HG02938 (cell line): ENCODE data around the gene ACAP2.
"Not testable (repeated sequence)": the region's sequence is repeated elsewhere in the genome, so short reads cannot be mapped to it uniquely, and the experiment has no call there.

Experiments used
- ATAC-seq: cut with Tn5 transposase; IDR thresholded peaks from one replicate; pipeline ENCODE4 v1.9.1; 2021; ENCODE audit warnings: mild to moderate bottlenecking, moderate library complexity; ENCODE audit not compliant: unreplicated experiment

ACAP2 gene

DNA sequence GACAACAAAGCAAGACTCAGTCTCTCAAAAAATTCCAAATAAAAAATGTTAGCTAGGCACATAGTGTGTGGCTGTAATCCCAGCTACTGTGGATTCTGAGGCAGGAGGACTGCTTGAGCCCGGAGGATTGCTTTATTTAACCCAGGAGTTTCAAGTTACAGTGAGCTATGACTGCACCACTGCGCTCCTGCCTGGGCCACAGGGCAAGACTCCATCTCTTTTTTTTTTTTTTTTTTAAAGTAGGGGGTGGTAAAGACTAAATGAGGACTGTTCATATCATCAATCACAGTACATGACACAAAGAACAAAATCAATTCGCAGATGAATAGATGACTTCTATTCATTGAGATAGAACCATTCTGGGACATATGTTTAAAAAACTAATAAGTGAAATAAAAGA lies 48.1 kb downstream of the ACAP2 start:
- no peak for ATAC-seq

DNA sequence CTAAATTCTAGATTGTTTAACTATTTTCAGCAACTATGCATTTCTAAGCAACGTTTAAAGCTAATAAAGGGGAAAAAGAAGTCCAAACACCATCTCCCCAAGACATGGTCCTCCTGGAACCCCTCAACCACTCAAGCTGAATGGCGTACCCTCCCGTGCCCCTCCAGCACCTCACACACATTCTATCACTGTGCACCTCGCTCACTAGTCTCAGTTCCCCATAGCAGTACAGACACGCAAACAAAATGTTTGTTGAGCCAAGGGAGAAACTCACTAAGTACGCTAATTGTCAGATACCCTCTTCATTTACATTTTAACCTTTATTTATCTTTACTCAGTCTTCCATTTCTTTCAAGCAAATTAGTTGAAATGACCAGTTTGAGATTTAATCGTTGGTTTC lies 48.8 kb downstream of the ACAP2 start:
- peak; percentile 51 for ATAC-seq

DNA sequence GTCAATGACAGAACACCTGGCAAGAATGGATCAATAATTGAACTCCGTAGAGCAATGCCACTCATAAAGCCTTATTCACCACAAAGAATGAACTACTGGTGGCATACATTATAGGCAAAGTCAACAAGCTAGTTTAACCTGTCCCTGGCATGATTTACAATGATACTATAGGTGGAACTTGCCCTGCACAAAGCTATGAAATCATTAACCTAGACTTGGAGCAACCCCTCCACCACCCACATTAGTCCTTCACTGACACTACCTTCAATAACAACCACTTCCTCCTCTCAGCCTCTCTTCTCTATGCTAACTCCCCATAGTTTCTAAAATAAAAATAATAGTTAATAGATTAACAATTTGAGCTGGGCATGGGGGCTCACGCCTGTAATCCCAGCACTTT lies 54.4 kb downstream of the ACAP2 start:
- peak; percentile 77 for ATAC-seq

DNA sequence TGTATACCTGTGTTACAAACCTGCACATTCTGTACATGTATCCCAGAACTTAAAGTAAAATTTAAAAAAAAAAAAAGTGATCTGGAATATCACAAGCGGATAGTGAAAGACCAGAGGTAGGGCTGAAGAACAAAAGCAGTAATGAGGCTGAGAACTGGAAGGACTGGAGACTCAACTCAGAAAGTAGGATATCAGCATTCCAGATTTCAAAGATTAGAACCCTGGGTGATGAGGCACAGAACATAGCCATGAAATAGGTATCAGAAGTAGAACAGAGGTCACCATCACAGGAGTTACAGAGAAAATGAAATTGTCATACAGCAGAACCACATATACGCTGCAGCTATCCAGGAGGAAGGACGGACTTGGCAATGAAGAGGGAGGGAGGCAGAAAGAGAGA lies 56.1 kb downstream of the ACAP2 start:
- no peak for ATAC-seq

DNA sequence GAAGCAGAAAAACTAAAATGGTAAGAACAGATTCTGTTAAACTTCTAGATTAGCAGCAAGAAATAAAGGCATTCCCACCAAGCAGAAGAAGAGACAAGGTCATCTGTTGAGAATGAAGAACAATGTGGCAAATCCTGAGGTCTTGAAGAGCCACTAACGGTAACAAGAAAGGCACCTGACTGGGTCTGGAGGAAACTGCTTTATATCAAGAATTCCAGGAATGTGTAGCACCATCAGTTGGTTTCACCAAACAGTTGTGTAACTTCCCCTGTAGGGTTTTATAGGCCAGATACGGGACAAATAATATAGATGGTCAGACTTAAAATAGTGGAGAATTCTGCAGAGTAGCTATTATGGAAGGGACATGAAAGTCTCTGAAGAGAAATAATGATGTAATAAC lies 57.3 kb downstream of the ACAP2 start:
- ATAC-seq, result no peak

DNA sequence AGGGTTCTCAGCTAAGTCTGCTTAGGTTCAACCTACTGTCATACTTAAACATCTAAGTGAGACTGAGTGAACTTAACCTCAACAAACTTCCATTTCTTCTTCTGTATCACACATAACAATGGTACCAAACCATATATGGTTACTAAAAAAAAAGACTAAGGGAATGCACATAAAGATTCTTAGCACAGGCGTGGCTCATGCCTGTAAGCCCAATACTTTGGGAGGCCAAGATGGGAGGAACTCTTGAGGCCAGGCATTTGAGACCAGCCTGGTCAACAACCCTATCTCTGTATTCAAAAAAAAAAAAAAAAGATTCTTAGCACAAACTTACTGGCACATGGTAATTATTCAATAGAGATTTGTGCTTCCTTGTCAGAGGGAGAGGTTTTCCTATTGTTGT lies 57.9 kb downstream of the ACAP2 start:
- ATAC-seq, result no peak

DNA sequence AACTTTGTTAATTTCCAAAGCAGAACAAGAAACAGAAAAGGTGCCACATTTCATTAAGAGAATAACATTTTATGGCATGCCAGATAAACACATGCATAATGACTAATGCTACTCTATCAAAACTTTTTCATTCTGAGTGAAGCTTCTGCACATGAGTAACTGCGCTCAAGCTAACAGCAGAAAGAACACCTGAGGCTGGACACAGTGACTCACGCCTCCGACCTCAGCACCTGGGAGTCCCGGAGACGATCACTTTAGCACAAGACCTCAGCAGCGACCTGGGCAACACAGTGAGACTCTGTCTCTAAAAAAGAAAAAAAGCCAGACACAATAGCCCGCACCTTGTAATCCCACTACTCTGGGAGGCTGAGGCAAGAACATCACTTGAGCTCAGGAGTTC lies 70.6 kb downstream of the ACAP2 start:
- no peak for ATAC-seq

DNA sequence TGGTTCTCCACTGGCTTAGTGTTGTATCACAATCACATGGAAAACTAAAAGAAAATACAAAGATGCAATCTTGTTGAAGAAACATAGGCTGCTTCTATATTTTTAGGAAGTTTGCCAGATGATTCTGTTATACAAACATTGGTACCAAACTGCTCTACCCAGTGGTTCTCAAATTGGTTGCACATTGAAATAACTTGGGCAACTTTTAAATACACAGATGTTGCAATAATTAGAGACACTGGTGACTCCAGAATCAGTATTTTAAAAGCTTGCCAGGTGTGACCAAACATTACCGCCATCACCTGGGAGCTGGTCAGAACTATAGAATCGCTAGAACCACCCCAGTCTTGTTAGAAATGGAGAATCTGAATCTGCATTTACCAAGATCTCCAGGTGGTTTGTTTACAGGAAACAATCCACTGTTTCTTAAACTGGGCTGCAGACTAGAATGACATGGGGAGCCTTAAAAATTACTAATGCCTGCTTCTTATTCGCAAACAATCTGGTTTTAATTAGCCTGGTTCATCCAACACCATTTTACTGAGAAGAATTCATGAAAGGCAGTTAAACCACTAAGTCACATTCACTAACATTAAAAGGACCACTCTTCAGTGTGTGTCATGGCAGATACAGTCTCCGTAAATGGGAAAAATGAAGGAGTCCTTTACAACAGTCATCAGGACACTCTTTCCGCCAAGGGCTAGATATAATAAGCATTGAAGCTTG lies 76.5 kb downstream of the ACAP2 start:
- no peak for ATAC-seq

DNA sequence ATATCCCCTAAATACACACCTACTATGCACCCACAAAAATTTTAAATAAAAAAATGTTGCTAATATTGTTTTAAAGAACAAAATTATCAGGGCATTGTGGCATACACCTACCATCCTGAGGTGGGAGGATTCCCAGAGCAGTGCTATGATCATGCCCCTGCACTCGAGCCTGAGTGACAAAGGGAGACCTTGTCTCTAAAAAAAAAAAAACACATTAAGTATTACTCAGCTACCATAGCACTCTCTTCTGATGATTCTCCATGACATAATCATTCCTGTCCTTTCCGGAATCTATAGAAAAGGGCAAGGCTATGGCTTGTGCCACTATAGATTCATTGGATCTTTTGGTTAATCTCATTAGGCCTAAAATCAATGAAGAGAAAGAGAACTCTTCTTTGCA lies 77.4 kb downstream of the ACAP2 start:
- ATAC-seq, result no peak

DNA sequence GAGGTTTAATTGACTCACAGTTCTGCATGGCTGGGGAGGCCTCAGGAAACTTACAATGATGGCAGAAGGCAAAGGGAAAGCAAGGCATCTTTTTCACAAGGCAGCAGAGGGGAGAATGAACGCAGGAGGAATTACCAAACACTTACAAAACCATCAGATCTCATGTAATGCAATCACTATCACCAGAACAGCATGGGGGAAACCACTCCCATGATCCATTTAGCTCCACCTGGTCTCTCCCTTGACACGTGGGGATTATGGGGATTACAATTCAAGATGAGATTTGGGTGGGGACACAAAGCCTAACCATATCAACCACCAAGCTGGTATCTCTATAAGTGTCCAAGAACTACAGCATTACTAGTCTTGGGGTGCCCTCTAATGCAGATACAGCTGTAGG lies 85.0 kb downstream of the ACAP2 start:
- not testable (repeated sequence) for ATAC-seq

DNA sequence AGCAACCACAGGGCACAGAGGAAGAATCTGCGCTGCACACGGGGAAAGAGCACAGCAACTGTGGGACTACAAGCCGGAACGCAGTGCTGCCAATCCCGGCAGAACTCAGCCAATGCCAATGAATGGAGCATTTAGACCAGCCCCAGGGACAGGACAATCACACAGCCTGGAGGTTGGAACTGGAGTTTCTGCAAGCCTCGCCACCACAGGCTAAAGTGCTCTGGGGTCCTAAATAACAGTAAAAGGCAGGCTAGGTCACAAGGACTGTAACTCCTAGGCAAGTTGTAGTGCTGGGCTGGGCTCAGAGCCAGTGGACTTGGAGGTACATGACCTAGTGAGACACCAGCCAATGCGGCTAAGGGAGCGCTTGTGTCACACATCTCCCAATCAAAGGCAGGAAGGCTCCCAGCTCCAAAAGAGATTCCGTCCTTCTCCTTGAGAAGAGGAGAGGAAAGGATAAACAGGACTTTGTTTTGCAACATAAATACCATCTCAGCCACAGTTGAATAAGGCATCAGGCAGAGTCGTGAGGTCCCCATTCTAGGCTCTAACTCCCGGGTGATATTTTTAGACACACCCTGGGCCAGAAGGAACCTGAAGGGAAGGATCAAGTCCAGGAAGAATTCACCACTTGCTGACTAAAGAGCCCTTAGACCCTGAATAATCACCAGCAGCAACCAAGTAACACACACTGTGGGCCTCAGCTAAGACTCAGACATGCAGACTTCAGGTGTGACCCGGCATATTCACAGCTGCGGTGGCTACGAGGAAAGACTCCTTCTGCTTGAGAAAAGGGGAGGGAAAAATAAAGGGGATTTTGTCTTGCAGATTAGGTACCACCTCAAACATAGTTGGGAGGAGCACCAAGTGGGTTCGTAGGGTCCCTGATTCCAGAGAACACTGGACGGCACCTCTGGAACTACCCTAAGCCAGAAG lies 86.4 kb downstream of the ACAP2 start:
- ATAC-seq, result no peak

DNA sequence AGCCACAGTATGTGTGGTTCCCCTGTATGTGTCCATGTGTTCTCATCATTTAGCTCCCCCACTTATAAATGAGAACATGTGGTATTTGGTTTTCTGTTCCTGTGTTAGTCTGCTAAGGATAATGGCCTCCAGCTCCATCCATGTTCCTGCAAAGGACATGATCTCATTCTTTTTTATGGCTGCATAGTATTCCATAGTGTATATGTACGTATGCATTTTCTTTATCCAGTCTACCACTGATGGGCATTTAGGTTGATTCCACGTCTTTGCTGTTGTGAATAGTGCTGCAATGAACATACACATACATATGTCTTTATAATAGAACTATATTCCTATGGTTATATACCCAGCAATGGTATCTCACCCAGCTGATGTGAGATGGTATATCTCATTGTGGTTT lies 88.8 kb downstream of the ACAP2 start:
- ATAC-seq, result not testable (repeated sequence)

DNA sequence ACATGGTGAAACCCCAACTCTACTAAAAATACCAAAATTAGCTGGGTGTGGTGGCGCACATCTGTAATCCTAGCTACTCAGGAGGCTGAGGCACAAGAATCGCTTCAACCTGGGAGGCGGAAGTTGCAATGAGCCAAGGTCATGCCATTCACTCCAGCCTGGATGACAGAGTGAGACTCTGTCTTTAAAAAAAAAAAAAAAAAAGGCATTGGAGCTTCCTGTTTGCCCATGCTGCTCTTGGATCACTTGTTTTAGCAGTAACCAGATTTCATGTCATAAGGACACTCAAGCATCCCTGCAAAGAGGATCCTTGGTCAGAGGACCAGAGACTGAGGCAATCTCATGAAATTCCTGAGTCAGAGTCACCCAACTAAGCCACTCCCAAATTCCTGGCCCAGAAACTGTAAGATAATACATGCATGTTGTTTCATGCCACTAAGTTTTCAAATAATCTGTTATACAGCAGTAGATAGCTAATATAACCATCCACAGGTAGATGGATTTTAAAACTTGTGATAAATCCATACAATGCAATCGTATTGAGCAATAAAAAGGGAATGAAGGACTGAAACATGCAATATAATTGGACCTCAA lies 89.8 kb downstream of the ACAP2 start:
- ATAC-seq, result no peak

DNA sequence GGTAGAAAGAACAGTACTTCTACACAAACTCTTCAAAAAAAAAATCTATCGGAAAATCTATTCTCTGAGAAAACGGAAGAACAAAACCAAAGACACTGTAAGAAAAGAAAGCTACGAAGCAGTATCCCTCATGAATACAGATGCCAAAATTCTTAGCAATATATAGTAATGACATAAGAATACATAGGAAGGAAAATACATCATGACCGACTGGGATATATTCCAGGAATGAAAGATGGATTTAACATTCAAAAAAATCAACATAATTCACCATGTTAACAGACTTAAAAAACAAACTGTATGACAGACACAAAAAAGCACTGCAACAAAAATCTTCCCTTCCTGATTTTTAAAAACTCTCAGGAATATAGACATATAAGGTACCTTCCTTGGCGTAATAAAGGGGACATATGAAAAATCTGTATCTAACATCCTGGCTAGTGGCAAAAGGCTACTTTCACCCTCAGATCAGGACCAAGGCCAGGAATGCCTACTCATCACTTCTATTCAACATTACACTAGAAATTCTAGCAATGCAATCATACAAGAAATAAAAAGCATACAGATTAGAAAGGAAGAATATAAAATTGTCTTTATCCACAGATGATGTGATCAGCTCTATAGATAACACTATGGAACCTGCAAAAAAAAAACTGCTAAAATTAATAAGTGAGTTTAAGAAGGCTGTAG lies 94.2 kb downstream of the ACAP2 start:
- no peak for ATAC-seq

DNA sequence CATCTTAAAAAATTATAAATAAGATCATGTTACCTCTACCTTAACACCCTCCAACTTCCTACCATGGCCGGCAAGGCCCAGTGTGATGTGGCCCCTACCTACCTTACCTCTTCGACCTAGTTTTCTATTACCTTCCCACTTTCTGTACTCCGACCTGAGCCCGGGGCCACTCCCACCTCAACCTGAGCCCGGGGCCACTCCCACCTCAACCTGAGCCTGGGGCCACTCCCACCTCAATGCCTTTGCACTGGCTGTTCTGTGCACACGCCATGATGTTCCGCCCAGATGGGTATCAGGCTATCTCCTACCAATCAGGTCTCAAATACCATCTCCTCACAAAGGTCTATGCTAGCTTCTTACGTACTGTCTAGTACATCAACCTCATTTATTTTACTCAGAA lies 105.1 kb downstream of the ACAP2 start:
- ATAC-seq, result no peak

DNA sequence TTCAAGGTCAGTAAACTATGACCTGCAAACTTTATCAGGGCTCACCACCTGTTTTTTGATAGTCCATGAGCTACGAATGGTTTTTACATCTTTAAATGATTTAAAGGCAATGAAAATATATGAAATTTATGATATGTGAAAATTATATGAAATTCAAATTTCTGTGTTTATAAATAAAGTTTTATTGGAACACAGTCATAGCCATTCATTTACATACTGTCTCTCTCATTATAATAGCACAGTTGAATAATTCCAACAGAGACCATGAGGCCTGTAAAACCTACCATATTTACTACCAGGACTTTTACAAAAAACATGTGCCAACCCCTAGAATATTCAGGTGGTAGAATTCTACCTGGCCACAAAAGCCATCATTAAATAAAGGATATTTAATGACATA lies 107.9 kb downstream of the ACAP2 start:
- no peak for ATAC-seq

DNA sequence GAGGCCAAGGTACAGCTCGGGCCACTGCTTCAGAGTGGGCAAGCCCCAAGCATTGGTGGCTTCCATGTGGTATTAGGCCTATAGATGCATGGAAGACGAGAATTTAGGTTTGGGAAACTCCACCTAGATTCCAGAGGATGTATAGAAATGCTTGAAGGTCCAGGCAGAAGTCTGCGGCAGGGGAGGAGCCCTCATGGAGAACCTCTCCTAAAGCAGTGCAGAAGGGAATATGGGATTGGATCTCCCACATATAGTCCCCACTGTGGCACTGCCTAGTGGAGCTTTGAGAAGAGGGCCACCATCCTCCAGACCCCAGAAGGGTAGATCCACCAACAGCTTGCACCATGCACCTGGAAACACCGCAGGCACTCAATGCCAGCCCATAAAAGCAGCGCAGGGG lies 123.8 kb downstream of the ACAP2 start:
- no peak for ATAC-seq

DNA sequence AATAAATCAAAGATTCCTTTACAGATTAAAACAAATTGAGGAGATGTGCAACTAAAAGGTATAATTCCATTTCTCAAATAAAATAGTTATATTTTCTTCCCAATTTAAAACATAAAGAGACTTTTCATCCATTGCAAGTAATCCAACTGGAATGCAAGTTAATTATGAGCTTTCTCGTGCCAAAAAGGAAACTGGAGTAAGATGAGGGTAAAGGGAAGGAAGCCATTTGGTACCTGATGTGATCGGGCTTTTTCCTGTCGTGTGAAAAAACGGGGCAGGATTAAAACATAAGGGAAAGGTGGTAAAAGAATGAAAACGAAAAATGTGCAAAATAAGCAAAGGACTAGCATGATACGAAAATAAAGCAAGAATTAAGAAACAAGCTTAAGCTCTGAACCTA lies 130.1 kb downstream of the ACAP2 start:
- no peak for ATAC-seq

DNA sequence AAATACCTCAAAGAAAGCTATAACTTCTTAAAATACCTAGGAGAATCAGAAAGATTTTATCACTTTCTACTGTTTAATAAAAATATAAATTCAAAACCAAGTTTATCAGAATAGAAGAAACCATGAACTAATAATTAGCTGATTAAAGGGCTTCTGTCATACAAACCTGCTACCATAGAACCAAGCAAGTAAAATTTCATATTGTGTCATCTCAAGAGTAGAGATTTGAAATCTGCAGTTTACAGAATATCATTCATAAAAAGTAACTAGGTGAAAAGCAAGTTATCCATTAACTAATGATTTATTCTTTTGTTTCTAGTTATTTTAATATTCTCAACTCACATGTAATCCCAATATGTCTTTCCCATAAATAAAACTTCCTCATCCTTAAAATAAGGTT lies 135.1 kb downstream of the ACAP2 start:
- no peak for ATAC-seq

DNA sequence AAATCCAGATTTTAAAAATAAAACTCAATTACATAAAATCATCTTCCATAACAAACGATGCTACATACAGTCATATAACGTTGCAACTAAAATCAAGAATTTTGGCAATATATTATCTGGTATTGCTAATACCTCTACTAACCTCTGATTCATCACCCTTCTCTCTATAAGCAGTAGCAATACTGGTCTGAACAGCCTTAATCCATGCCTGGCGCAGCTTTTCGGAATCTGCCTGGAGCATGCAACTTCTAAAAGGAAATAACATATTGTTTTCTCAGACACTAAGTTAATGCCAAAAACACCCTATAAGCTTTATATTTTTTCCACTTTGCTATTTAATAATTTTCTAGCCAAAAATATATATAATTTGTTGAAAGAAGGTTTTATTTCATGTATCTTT lies 136.5 kb downstream of the ACAP2 start:
- no peak for ATAC-seq

DNA sequence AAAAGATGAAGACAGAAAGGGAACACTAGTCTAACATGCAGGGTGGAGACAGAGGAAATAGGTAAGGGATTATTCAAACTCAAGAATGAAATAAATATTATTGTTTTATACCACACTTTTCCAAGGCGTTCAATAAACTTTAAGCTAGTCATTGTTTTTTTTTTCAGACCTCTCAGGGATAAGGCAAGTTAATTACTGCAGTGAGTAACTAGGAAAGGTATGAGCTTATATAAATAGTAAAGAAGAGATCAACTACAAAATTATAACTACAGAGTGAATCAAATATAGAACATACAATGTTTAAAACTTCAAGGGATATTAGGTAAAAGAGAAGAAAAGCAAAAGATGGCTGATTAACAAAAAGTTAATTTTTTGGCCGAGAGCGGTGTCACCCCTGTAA lies 140.4 kb downstream of the ACAP2 start:
- no peak for ATAC-seq
